ENCODE results near the gene NKX3-2.

The NKX3-2 gene

GRCh38 chr4:13521047-13521446 lies 23.3 kb downstream of the NKX3-2 start (continued):
- TF ChIP-seq ZNF565 (CRISPR knock-in tag; conservative IDR thresholded peaks at IDR 0.05; ENCODE audit: low read depth) (no peak), ZC3H10 (CRISPR knock-in tag; IDR thresholded peaks at IDR 0.05) (no peak), TSHZ2 (CRISPR knock-in tag; IDR thresholded peaks at IDR 0.05) (no peak), POU6F1 (CRISPR knock-in tag; IDR thresholded peaks at IDR 0.05; ENCODE audit: borderline replicate concordance, low read depth) (no peak), GLIS3 (CRISPR knock-in tag; IDR thresholded peaks at IDR 0.05) (no peak), BACH2 (CRISPR knock-in tag; IDR thresholded peaks at IDR 0.05; ENCODE audit: borderline replicate concordance) (no peak)

- no peak for ATAC-seq
- no peak for TF ChIP-seq SNAI2 (CRISPR knock-in tag; IDR thresholded peaks at IDR 0.05)
- no peak for TF ChIP-seq CSDC2 (CRISPR knock-in tag; IDR thresholded peaks at IDR 0.05)
- TF ChIP-seq ISL1 (CRISPR knock-in tag; IDR thresholded peaks at IDR 0.05), result no peak
- TF ChIP-seq OSR1 (CRISPR knock-in tag; IDR thresholded peaks at IDR 0.05), result no peak
- no peak for TF ChIP-seq RARB (CRISPR knock-in tag; IDR thresholded peaks at IDR 0.05)
- TF ChIP-seq ESRRG (CRISPR knock-in tag; IDR thresholded peaks at IDR 0.05), result no peak
- no peak for TF ChIP-seq ZNF565 (CRISPR knock-in tag; conservative IDR thresholded peaks at IDR 0.05; ENCODE audit: low read depth)
- no peak for TF ChIP-seq CSRNP3 (CRISPR knock-in tag; IDR thresholded peaks at IDR 0.05)
- no peak for TF ChIP-seq ZFP30 (CRISPR knock-in tag; IDR thresholded peaks at IDR 0.05)
- no peak for TF ChIP-seq ARNTL (CRISPR knock-in tag; IDR thresholded peaks at IDR 0.05; ENCODE audit: borderline replicate concordance, low read depth)
- TF ChIP-seq POU6F1 (CRISPR knock-in tag; IDR thresholded peaks at IDR 0.05; ENCODE audit: borderline replicate concordance, low read depth), result no peak
- no peak for TF ChIP-seq CREB5 (CRISPR knock-in tag; IDR thresholded peaks at IDR 0.05; ENCODE audit: low read depth)
- no peak for TF ChIP-seq ZFP3 (CRISPR knock-in tag; IDR thresholded peaks at IDR 0.05)
- no peak for TF ChIP-seq BACH2 (CRISPR knock-in tag; IDR thresholded peaks at IDR 0.05; ENCODE audit: borderline replicate concordance)
- TF ChIP-seq PPARA (CRISPR knock-in tag; IDR thresholded peaks at IDR 0.05; ENCODE audit: borderline replicate concordance), result no peak
- no peak for TF ChIP-seq TOX (CRISPR knock-in tag; IDR thresholded peaks at IDR 0.05; ENCODE audit: borderline replicate concordance)
- no peak for TF ChIP-seq TCF4 (CRISPR knock-in tag; IDR thresholded peaks at IDR 0.05; ENCODE audit: borderline replicate concordance)
- TF ChIP-seq PATZ1 (CRISPR knock-in tag; IDR thresholded peaks at IDR 0.05; ENCODE audit: borderline replicate concordance), result no peak
- no peak for TF ChIP-seq GLIS3 (CRISPR knock-in tag; IDR thresholded peaks at IDR 0.05)
Measured at GRCh38 chr4:13516315-13516860, 27.9 kb downstream of the NKX3-2 start.
